ENCODE data around the gene TMEM163.

DNA sequence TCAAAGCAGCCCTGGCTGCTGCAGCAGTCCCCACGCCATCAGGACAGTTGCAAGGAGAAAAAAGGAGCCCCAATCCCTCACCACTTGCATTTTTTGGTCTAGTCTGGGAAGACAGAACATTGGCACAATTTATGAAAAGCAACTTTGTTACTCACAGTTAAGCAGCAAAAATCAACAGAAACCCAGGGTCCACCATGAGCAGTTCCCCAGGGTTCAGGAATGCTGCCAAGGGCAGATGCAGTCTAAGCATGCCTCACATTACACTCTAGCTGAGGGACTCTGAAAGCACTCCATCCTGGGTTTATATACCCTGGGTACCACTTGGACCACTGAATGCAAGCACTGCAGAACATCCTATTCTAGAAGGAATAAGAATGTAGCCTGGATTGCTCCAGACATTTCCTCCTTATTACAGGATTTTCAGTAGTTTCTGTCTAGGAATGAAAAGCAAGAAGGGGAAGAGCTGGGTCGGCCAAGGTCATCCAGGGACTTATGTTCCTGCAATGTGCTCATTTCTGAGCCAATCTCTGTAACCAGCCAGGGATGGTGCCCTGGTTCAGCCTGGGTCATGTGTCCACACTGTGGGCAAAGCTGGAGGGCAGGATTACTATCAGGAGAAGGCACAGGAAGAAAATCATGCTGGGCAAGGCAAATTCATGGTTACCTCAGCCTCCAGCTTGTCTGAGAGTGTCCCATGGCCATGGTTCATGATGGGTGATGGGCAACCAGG is 19.5 kb upstream of the TMEM163 start:
- TF ChIP-seq, protein P1, sequence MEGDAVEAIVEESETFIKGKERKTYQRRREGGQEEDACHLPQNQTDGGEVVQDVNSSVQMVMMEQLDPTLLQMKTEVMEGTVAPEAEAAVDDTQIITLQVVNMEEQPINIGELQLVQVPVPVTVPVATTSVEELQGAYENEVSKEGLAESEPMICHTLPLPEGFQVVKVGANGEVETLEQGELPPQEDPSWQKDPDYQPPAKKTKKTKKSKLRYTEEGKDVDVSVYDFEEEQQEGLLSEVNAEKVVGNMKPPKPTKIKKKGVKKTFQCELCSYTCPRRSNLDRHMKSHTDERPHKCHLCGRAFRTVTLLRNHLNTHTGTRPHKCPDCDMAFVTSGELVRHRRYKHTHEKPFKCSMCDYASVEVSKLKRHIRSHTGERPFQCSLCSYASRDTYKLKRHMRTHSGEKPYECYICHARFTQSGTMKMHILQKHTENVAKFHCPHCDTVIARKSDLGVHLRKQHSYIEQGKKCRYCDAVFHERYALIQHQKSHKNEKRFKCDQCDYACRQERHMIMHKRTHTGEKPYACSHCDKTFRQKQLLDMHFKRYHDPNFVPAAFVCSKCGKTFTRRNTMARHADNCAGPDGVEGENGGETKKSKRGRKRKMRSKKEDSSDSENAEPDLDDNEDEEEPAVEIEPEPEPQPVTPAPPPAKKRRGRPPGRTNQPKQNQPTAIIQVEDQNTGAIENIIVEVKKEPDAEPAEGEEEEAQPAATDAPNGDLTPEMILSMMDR (IDR thresholded peaks at IDR 0.05) = no peak
- TF ChIP-seq POLR2AphosphoS5 (IDR thresholded peaks at IDR 0.05) = no peak

Measured in esophagus muscularis mucosa (tissue), 3 donors.